K562 (cell line): ENCODE data around the gene NUCKS1. TPM values are rescaled to one million over a fixed set of nuclear protein-coding genes. Genes with fewer than 3 reads are reported as not detected.

ENCODE experiments used
- BHLHE40 ChIP-seq: IDR thresholded peaks from 2 replicates; pipeline ENCODE4 v1.6.1; 2011; ENCODE audit warnings: low read length, improper control_type of control experiment
- CBX3 ChIP-seq, 2 experiments: IDR thresholded peaks; 1 replicate in 1 of 2; 2 replicates in 1 of 2; pipeline ENCODE4 v1.6.1; 2012; ENCODE audit warnings: inconsistent platforms in 2 of 2, low read length in 2 of 2, borderline replicate concordance in 1 of 2, control low read depth in 1 of 2
- CREB3 ChIP-seq: fragments of 450-650 bp; conservative IDR thresholded peaks from 2 replicates; pipeline ENCODE4 v1.6.1; 2016; ENCODE audit warnings: missing genetic modification characterization, low read depth, mild to moderate bottlenecking, missing compliant biosample characterization, moderate library complexity
- FIP1L1 ChIP-seq: fragments of 200-400 bp; formaldehyde crosslinking; IDR thresholded peaks from 2 replicates; pipeline ENCODE4 v1.6.1; 2018; ENCODE audit warnings: mild to moderate bottlenecking, low read depth, low read length; ENCODE audit not compliant: poor library complexity, severe bottlenecking
- FOSL1 ChIP-seq: fragments of 200-800 bp; sonication (Bioruptor generic); conservative IDR thresholded peaks from 2 replicates; pipeline ENCODE4 v1.6.1; 2016; ENCODE audit warnings: missing genetic modification characterization, missing compliant biosample characterization
- FOXP1 ChIP-seq: sonication (generic); formaldehyde crosslinking; IDR thresholded peaks from 2 replicates; pipeline ENCODE4 v1.8.0; 2022; ENCODE audit warnings: mild to moderate bottlenecking, missing genetic modification reagents
- HIVEP1 ChIP-seq: fragments of 250-450 bp; sonication (Bioruptor Pico); IDR thresholded peaks from 2 replicates; pipeline ENCODE4 v1.4.0; 2020; ENCODE audit warnings: mild to moderate bottlenecking
- HMG20B ChIP-seq: fragments of 250-450 bp; sonication (Bioruptor Pico); IDR thresholded peaks from 2 replicates; pipeline ENCODE4 v1.5.0; 2021; ENCODE audit warnings: mild to moderate bottlenecking
- HNRNPL ChIP-seq: fragments of 200-400 bp; formaldehyde crosslinking; IDR thresholded peaks from 2 replicates; pipeline ENCODE4 v1.6.1; 2017; ENCODE audit warnings: low read depth, mild to moderate bottlenecking, low read length
- KAT2B ChIP-seq: IDR thresholded peaks from one replicate; pipeline ENCODE4 v1.6.1; 2012; ENCODE audit warnings: low read depth, mild to moderate bottlenecking, control low read depth, inconsistent platforms, low read length, moderate library complexity
- MAFG ChIP-seq: fragments of 450-650 bp; conservative IDR thresholded peaks from 2 replicates; pipeline ENCODE4 v1.6.1; 2016; ENCODE audit warnings: missing genetic modification characterization, missing compliant biosample characterization
- MBD2 ChIP-seq: sonication (generic); IDR thresholded peaks from 2 replicates; pipeline ENCODE4 v1.6.1; 2016; ENCODE audit warnings: low read depth, borderline replicate concordance
- MEF2A ChIP-seq: IDR thresholded peaks from 2 replicates; pipeline ENCODE4 v1.6.1; 2011; ENCODE audit warnings: low read depth, mild to moderate bottlenecking, low read length, moderate library complexity; ENCODE audit not compliant: control insufficient read depth
- MYBL2 ChIP-seq, 2 experiments: fragments of 450-650 bp in 1 of 2; sonication (generic) in 1 of 2; formaldehyde crosslinking in 1 of 2; IDR thresholded peaks; 2 replicates each; pipeline versions ENCODE4 v1.6.1 to v1.8.1; 2017 to 2022; ENCODE audit warnings: borderline replicate concordance in 1 of 2, inconsistent platforms in 1 of 2, low read depth in 1 of 2, mild to moderate bottlenecking in 1 of 2, missing genetic modification reagents in 1 of 2, moderate library complexity in 1 of 2
- NCOA1 ChIP-seq: fragments of 450-650 bp; IDR thresholded peaks from 2 replicates; pipeline ENCODE4 v1.6.1; 2016; ENCODE audit warnings: low read depth
- NFE2 ChIP-seq: IDR thresholded peaks from 2 replicates; pipeline ENCODE4 v1.6.1; 2014; ENCODE audit warnings: antibody characterized with exemption, low read depth
- RBM34 ChIP-seq: fragments of 200-400 bp; formaldehyde crosslinking; IDR thresholded peaks from 2 replicates; pipeline ENCODE4 v1.6.1; 2018; ENCODE audit warnings: low read length, borderline replicate concordance; ENCODE audit not compliant: insufficient read depth
- RBM39 ChIP-seq: fragments of 200-400 bp; formaldehyde crosslinking; optimal IDR thresholded peaks from 2 replicates; pipeline ENCODE3; 2018; ENCODE audit warnings: low read depth, low read length
- SAP30 ChIP-seq: fragments of 200-600 bp; sonication (generic); IDR thresholded peaks from 2 replicates; pipeline ENCODE4 v1.6.1; 2012; ENCODE audit warnings: borderline replicate concordance, low read depth, mild to moderate bottlenecking, moderate library complexity, low read length, control low read depth, inconsistent platforms; ENCODE audit not compliant: insufficient read depth, poor library complexity, severe bottlenecking
- TAF7 ChIP-seq: fragments of 450-650 bp; IDR thresholded peaks from 2 replicates; pipeline ENCODE4 v1.6.1; 2016; ENCODE audit warnings: missing genetic modification characterization, missing compliant biosample characterization
- TFAP4 ChIP-seq: sonication (generic); formaldehyde crosslinking; IDR thresholded peaks from 2 replicates; pipeline ENCODE4 v1.8.0; 2022; ENCODE audit warnings: missing genetic modification reagents, mild to moderate bottlenecking, moderate library complexity, borderline replicate concordance
- TGIF2 ChIP-seq: sonication (generic); formaldehyde crosslinking; IDR thresholded peaks from 2 replicates; pipeline ENCODE4 v1.8.1; 2022; ENCODE audit warnings: mild to moderate bottlenecking, missing genetic modification reagents, moderate library complexity
- TOE1 ChIP-seq, 2 experiments: fragments of 450-650 bp in 1 of 2; sonication (generic) in 1 of 2; formaldehyde crosslinking in 1 of 2; IDR thresholded peaks; 2 replicates each; pipeline versions ENCODE4 v1.7.1 to v1.8.0; 2016 to 2022; ENCODE audit warnings: borderline replicate concordance in 2 of 2, mild to moderate bottlenecking in 2 of 2, antibody characterized with exemption in 1 of 2, inconsistent platforms in 1 of 2, low read depth in 1 of 2, missing genetic modification reagents in 1 of 2, moderate library complexity in 1 of 2
- ZNF165 ChIP-seq: fragments of 250-450 bp; sonication (Bioruptor Pico); IDR thresholded peaks from 2 replicates; pipeline ENCODE4 v1.4.0; 2020; ENCODE audit warnings: borderline replicate concordance
- ZNF253 ChIP-seq: fragments of 250-450 bp; sonication (Bioruptor Pico); conservative IDR thresholded peaks from 2 replicates; pipeline ENCODE4 v1.6.1; 2021; ENCODE audit warnings: mild to moderate bottlenecking
- polyA plus RNA-seq, 8 experiments: library from polyadenylated mRNA; depleted of rRNA in 4 of 8; stranded (reverse) in 5 of 8; unstranded in 3 of 8; fragments of >200 nt; fragmentation: Nextera tagmentation in 2 of 8; fragmentation: Illumina TruSeq in 1 of 8; extraction: Ambion mirVana in 2 of 8; extraction: Trizol in 1 of 8; gene quantifications; 2 replicates each; pipeline versions ENCODE4 v1.2.1 to v1.2.3, GENCODE V29; 2011 to 2014; ENCODE audit warnings: inconsistent platforms in 1 of 8, missing spikeins in 1 of 8
- total RNA-seq, 7 experiments: library from RNA; depleted of rRNA in 6 of 7; stranded (reverse); fragments of >200 nt in 6 of 7; fragmentation: Illumina TruSeq in 2 of 7; extraction: Trizol in 2 of 7; gene quantifications; 2 replicates each; pipeline versions ENCODE4 v1.2.1 to v1.2.3, GENCODE V29; 2011 to 2021; ENCODE audit warnings: low replicate concordance in 1 of 7
- TF ChIP-seq, protein P1 (sequence below): fragments of 250-450 bp; sonication (Bioruptor Pico); IDR thresholded peaks from 2 replicates; pipeline ENCODE4 v1.8.0; 2021; ENCODE audit warnings: moderate library complexity, mild to moderate bottlenecking, inconsistent platforms

Gene NUCKS1
- total and polyA plus RNA-seq, 9 of the 15 experiments (the other 6 are each of a cell fraction or from before 2014, with no cell fraction given), result 66.7 to 244 (median 149) TPM

DNA sequence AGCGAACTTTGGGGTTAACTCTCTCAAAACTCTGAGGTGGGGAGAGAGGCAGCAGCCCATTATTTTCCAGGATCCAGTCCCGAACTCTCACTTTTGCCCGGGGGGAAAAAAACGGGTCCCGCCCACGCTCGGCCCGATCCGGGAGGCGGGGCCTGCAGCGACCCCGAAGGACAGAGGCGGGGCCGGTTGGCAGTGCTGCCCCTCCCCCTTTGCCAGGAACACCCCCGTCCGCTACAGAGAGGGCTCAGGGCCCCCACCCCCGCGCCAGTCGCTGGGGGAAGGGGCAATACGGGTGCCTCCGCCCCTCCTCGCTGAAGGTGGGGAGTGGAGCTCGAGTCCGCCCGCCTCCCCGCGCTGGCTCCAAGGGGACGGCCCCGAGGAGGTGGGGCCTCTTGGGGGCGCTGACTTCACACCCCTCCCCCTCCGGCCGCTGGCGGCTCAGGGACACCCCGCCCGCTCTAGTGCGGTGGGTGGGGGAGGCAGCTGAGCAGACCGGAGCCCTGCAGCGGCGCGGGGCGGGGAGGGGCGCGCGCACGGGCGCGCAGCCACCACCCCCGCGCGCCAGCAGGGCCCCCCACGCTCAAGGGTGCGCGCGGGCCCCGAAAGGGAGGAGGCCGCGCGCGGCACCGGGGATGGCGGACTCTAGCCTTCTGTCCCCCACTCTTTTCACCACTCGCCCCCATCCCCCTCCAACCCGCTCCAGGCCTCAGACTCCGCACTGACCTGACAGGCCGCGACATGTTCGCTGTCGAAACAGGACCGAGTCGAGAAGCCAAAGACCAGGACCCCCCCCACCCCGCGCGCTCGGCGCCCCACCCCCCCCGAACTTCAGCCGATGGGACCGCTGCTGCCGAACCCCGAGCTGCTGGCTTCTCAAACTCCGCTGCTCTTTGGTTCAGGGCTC lies 496 bp downstream of the NUCKS1 start (continued):
- TF ChIP-seq, protein P1, sequence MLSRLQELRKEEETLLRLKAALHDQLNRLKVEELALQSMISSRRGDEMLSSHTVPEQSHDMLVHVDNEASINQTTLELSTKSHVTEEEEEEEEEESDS, result no peak
- TF ChIP-seq FIP1L1 (peak; percentile 99), RBM39 (peak; percentile 36), MBD2 (0 out of 2 replicates have a peak, but pooled peaks have one; percentile 51), SAP30 (no peak), MEF2A (no peak), MYBL2 (IDR thresholded peaks at IDR 0.05; ENCODE audit: low read depth) (no peak), MYBL2 (CRISPR knock-in tag; IDR thresholded peaks at IDR 0.05; ENCODE audit: borderline replicate concordance) (no peak), TAF7 (tag) (no peak), HIVEP1 (no peak), TFAP4 (CRISPR knock-in tag) (peak; percentile 86), ZNF253 (CRISPR knock-in tag) (no peak), HNRNPL (peak; percentile 97), FOSL1 (tag) (peak; percentile 8; the same call in 1 of the 2 replicates), CBX3 (IDR thresholded peaks at IDR 0.05; ENCODE audit: borderline replicate concordance in 1 of 2, low read length in 2 of 2) (no peak), CREB3 (tag) (no peak), NCOA1 (no peak; the same call in 1 of the 2 replicates), NFE2 (no peak), KAT2B (no peak), RBM34 (no peak), HMG20B (CRISPR knock-in tag) (no peak), TOE1 (IDR thresholded peaks at IDR 0.05; ENCODE audit: borderline replicate concordance) (no peak), TOE1 (CRISPR knock-in tag; IDR thresholded peaks at IDR 0.05; ENCODE audit: borderline replicate concordance, low read depth) (no peak), ZNF165 (CRISPR knock-in tag) (0 out of 2 replicates have a peak, but pooled peaks have one; percentile 48), MAFG (tag) (no peak), FOXP1 (CRISPR knock-in tag) (peak; percentile 59; the same call in 1 of the 2 replicates), BHLHE40 (peak; percentile 54), TGIF2 (CRISPR knock-in tag) (no peak)
